Common myeloid progenitor, CD34-positive (primary cell): ENCODE data around the gene RBM18.
A peak's percentile ranks its signal among the peaks of the same experiment; 100 is the strongest.

ENCODE experiments used
- CTCF ChIA-PET: fragments of 350-600 bp; sonication (Branson Sonifier 250); formaldehyde crosslinking; loops from one replicate; lab custom pipeline; 2021; ENCODE audit warnings: antibody characterized with exemption; lab: Charles Lee
- POLR2A ChIA-PET: fragments of 350-600 bp; sonication (Branson Sonifier 250); formaldehyde crosslinking; loops from one replicate; lab custom pipeline; 2021; ENCODE audit warnings: antibody characterized with exemption; lab: Charles Lee
- DNase-seq, 3 donors: peaks; one replicate each; pipeline versions ENCODE4 v3.0.0 to v3.0.0-alpha.2; 2013
- H3K27ac ChIP-seq, 2 experiments: 1 replicate in 1 of 2; 2 replicates in 1 of 2; pipeline ENCODE4 v1.7.0; 2013; ENCODE audit warnings: inconsistent platforms in 2 of 2, low read length in 2 of 2, mild to moderate bottlenecking in 2 of 2, low read depth in 1 of 2, moderate library complexity in 1 of 2; ENCODE audit not compliant: severe bottlenecking in 2 of 2, insufficient read depth in 1 of 2, poor library complexity in 1 of 2
- H3K27me3 ChIP-seq, 5 experiments: replicated peaks in 2 of 5; 1 replicate in 3 of 5; 2 replicates in 2 of 5; pipeline versions ENCODE4 v1.6.1 to v1.7.0; 2013; ENCODE audit warnings: low read length in 4 of 5, mild to moderate bottlenecking in 2 of 5, moderate library complexity in 2 of 5, inconsistent platforms in 1 of 5; ENCODE audit not compliant: insufficient read depth in 5 of 5, control insufficient read depth in 4 of 5
- H3K36me3 ChIP-seq, 4 experiments: 1 replicate in 2 of 4; 2 replicates in 2 of 4; pipeline versions ENCODE4 v1.6.1 to v1.7.0; 2013; ENCODE audit warnings: low read length in 3 of 4, control low read depth in 1 of 4, mild to moderate bottlenecking in 1 of 4; ENCODE audit not compliant: control insufficient read depth in 4 of 4, insufficient read depth in 4 of 4
- H3K4me1 ChIP-seq, 4 experiments: 1 replicate in 3 of 4; 2 replicates in 1 of 4; pipeline versions ENCODE4 v1.6.1 to v1.7.1; 2013; ENCODE audit warnings: low read length in 3 of 4, mild to moderate bottlenecking in 3 of 4, control low read depth in 1 of 4, inconsistent platforms in 1 of 4, moderate library complexity in 1 of 4; ENCODE audit not compliant: control insufficient read depth in 4 of 4, insufficient read depth in 4 of 4; ENCODE audit errors: control extremely low read depth in 1 of 4
- H3K4me3 ChIP-seq, 7 experiments: 1 replicate in 4 of 7; 2 replicates in 3 of 7; pipeline versions ENCODE4 v1.5.1 to v1.7.0; 2013; ENCODE audit warnings: mild to moderate bottlenecking in 7 of 7, low read length in 6 of 7, moderate library complexity in 6 of 7, inconsistent platforms in 2 of 7, low read depth in 2 of 7, control low read depth in 1 of 7; ENCODE audit not compliant: insufficient read depth in 4 of 7, control insufficient read depth in 1 of 7; ENCODE audit errors: extremely low read depth in 1 of 7
- H3K9me3 ChIP-seq, 5 experiments: 1 replicate in 4 of 5; 2 replicates in 1 of 5; pipeline versions ENCODE4 v1.6.1 to v1.7.1; 2013; ENCODE audit warnings: low read length in 4 of 5, mild to moderate bottlenecking in 2 of 5, inconsistent platforms in 1 of 5, low read depth in 1 of 5, moderate library complexity in 1 of 5; ENCODE audit not compliant: control insufficient read depth in 4 of 5, insufficient read depth in 2 of 5; ENCODE audit errors: control extremely low read depth in 1 of 5
- WGBS: methylation state at CpG from one replicate; pipeline ENCODE4 v1.1.5; 2013; ENCODE audit not compliant: insufficient coverage; 5-methylcytosine and 5-hydroxymethylcytosine counted together

Gene RBM18

GRCh38 chr9:122228568-122229484, 35.8 kb downstream of the RBM18 start, which contains the start of gene LHX6:
TSS of gene LHX6 (minus strand) at chr9:122228957. CDS start at chr9:122228740, 217 bp downstream.
- peaks cover 0 to 79% (median 9%) of the 10 kb centered on the region in 5 experiments for H3K27me3 ChIP-seq
- CTCF ChIA-PET = interaction anchor here (1.2 kb wide), 1 partner anchor 17 kb away, joined by 3 read pairs; no protein-coding TSS in a partner anchor
- 21% methylated on average over 42 of the region's 70 CpGs for WGBS
- no peak within 1 kb of the TSS for H3K27ac ChIP-seq
- H3K4me1 ChIP-seq = peaks cover 0 to 30% (median 11%) of the 10 kb centered on the region in 4 experiments
- DNase-seq = peak in 2 of 3 donors; percentile 68 to 81
- peaks cover 0 to 19% (median 0%) of the 10 kb centered on the region in 4 experiments for H3K36me3 ChIP-seq
- POLR2A ChIA-PET = interaction anchor here (1.0 kb wide), 1 partner anchor 36 kb away, joined by 3 read pairs; the partner anchor contains the start of genes MRRF and RBM18
- peak within 1 kb of the TSS; percentile 20 to 71 (median 61) for H3K4me3 ChIP-seq
- H3K9me3 ChIP-seq = peaks cover 0 to 9% (median 0%) of the 10 kb centered on the region in 5 experiments

GRCh38 chr9:122228191-122228567, 36.5 kb downstream of the RBM18 start:
- peaks cover 0 to 30% (median 11%) of the 10 kb centered on the region in 4 experiments for H3K4me1 ChIP-seq
- peak overlapping the region; percentile 20 to 71 (median 61) for H3K4me3 ChIP-seq
- peaks cover 0 to 19% (median 0%) of the 10 kb centered on the region in 4 experiments for H3K36me3 ChIP-seq
- ChIA-PET CTCF (no interaction called here), POLR2A (interaction anchor here (1.0 kb wide), 1 partner anchor 37 kb away, joined by 3 read pairs; the partner anchor contains the start of genes MRRF and RBM18)
- peaks cover 0 to 9% (median 0%) of the 10 kb centered on the region in 5 experiments for H3K9me3 ChIP-seq
- DNase-seq = no peak
- H3K27ac ChIP-seq = no peak overlapping the region
- under 1% methylated on average over 25 of the region's 38 CpGs for WGBS
- peaks cover 0 to 84% (median 9%) of the 10 kb centered on the region in 5 experiments for H3K27me3 ChIP-seq

- Histone ChIP-seq H3K36me3 (peaks cover 0 to 19% (median 0%) of the 10 kb centered on the region in 4 experiments), H3K4me1 (peaks cover 0 to 36% (median 16%) of the 10 kb centered on the region in 4 experiments), H3K27ac (no peak overlapping the region), H3K4me3 (no peak overlapping the region), H3K27me3 (peaks cover 0 to 85% (median 9%) of the 10 kb centered on the region in 5 experiments), H3K9me3 (peaks cover 0 to 9% (median 0%) of the 10 kb centered on the region in 5 experiments)
- 83% methylated on average over 1 of the region's 10 CpGs for WGBS
- CTCF ChIA-PET = no interaction called here
- DNase-seq = peak in 1 of 3 donors; percentile 20
- POLR2A ChIA-PET = no interaction called here
These were observed 37.1 kb downstream of the RBM18 start for GRCh38 chr9:122227575-122227900.

GRCh38 chr9:122226758-122227574, 37.7 kb downstream of the RBM18 start:
- H3K4me3 ChIP-seq = no peak overlapping the region
- no peak overlapping the region for H3K27ac ChIP-seq
- ChIA-PET CTCF (interaction anchor here (1.4 kb wide), 1 partner anchor 11 kb away, joined by 4 read pairs; no protein-coding TSS in a partner anchor), POLR2A (interaction anchor here (1.1 kb wide), 1 partner anchor 38 kb away, joined by 3 read pairs; the partner anchor contains the start of genes MRRF and RBM18)
- H3K27me3 ChIP-seq = peaks cover 0 to 81% (median 9%) of the 10 kb centered on the region in 5 experiments
- WGBS = 96% methylated on average over 42 of the region's 59 CpGs
- peaks cover 0 to 9% (median 0%) of the 10 kb centered on the region in 5 experiments for H3K9me3 ChIP-seq
- no peak for DNase-seq
- H3K36me3 ChIP-seq = peaks cover 0 to 19% (median 0%) of the 10 kb centered on the region in 4 experiments
- H3K4me1 ChIP-seq = peaks cover 0 to 39% (median 19%) of the 10 kb centered on the region in 4 experiments

GRCh38 chr9:122226142-122226757, 38.4 kb downstream of the RBM18 start:
- peaks cover 0 to 43% (median 24%) of the 10 kb centered on the region in 4 experiments for H3K4me1 ChIP-seq
- H3K9me3 ChIP-seq = peaks cover 0 to 9% (median 0%) of the 10 kb centered on the region in 5 experiments
- 95% methylated on average over 51 of the region's 51 CpGs for WGBS
- H3K36me3 ChIP-seq = peaks cover 0 to 19% (median 0%) of the 10 kb centered on the region in 4 experiments
- ChIA-PET CTCF (interaction anchor here (1.4 kb wide), 1 partner anchor 11 kb away, joined by 4 read pairs; no protein-coding TSS in a partner anchor), POLR2A (interaction anchor here (1.1 kb wide), 1 partner anchor 38 kb away, joined by 3 read pairs; the partner anchor contains the start of genes MRRF and RBM18)
- no peak for DNase-seq
- H3K27ac ChIP-seq = no peak overlapping the region
- H3K27me3 ChIP-seq = peaks cover 0 to 74% (median 8%) of the 10 kb centered on the region in 5 experiments
- peak overlapping the region in 1 of 7 experiments; percentile 40 for H3K4me3 ChIP-seq
